RPMI8226 (cell line): Measurements from ENCODE around the gene PIGQ.

Experiments
- DNase-seq: peaks from one replicate; pipeline ENCODE4 v3.0.0-alpha.2; 2015

PIGQ gene

DNA sequence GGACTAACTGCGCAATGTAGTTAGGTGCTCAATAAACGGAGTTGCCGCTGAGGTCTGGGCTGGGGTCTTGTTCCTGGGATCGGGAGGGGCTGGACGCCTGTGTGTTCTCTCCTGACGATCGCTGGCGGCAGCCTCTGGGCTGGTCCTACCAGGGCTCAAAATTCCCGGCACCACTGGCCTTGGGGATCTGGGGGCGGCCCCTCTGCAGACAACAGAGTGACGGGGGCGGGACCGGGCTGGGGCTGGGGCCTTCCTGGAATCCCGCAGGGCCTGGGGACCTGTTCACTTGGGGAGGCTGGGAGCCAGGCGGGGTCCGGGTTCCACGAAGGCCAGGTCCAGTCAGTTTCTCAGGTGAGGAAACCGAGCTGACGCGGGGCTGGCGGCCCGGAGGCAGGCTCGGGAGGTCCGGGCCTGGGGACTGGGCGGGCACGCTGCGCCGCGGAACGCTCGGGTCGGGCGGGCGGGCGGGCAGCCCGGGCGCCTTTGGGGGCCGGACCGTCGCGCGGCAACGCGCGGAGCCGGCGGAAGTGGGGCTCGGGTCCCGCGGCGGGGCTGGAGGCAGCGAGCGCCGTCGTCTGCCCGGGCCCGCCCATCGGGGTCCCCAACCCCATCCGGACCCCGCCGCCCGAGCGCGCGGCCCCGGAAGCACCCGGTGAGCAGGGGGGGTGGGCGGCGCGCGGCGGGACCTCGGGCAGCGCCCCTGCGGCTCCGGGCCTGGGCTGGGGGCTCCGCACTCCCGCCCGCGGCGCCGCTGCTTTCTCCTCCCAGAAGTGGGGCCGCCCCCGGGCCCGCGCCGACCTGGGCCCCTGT lies at the start of gene PIGQ:
TSS of gene PIGQ (plus strand) at position 524 of the 810 bp plus-strand sequence. CDS start 4,107 bp downstream, outside the sequence.
- DNase-seq = peak; percentile 82

DNA sequence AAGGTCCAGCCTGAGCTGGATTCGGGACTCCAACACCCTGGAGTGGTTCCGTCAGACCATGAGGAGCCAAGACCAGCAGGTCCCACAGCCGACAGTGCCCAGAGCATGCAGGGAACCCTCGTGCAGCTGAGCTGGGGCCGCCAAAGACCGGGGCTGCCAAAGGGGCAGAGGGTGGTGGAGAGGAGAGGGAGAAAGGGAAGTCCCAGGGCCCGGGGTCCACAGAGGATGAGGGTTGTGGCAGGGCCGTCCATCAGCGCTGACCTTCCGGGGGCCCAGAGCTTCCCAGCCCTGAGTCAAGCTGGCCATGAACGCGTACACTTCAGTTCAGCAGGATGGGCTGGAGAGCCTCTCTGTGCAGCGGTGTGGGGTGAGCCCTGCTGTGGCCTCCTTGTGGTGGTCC lies 48.9 kb upstream of the PIGQ start:
- no peak for DNase-seq

DNA sequence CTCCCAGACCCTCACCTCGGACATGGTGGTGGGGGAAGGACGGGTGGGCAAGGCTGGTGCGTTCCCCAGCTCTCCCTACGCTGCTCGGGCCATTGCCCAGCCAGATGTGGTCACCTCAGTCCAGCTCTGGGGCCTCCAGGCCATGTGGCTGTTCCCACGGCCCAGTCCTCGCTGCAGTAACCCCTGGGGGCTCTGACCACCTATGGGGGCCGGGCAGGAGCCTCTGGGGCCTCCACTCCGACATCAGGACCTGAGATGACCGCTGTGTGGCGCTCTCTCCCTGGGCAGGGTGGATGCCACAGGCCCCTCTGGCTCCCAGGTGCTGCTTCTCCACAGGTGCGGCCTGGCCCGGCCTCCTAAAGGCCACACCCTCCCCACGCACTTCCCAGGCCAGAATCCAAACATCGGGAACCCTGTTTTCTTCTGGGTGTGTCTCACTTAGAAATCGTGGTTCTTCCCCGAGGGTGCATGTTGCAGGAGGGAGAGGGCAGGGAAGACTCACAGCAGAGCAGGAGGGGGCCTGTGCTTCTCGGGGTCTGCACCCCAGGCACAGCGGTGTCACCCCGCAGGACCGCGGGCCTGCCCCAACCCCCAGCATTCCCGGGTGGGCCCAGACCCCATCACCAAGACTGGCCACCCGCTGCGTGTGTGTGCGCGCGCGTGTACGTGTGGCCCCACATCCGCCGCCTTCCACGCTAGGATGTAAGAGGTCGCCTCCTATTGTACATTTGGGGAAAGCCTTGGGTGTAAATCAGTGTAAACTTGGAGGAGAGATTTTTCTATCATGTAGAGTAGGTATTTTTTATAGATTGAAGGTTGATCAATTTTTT lies 48.2 kb upstream of the PIGQ start:
- DNase-seq = no peak

DNA sequence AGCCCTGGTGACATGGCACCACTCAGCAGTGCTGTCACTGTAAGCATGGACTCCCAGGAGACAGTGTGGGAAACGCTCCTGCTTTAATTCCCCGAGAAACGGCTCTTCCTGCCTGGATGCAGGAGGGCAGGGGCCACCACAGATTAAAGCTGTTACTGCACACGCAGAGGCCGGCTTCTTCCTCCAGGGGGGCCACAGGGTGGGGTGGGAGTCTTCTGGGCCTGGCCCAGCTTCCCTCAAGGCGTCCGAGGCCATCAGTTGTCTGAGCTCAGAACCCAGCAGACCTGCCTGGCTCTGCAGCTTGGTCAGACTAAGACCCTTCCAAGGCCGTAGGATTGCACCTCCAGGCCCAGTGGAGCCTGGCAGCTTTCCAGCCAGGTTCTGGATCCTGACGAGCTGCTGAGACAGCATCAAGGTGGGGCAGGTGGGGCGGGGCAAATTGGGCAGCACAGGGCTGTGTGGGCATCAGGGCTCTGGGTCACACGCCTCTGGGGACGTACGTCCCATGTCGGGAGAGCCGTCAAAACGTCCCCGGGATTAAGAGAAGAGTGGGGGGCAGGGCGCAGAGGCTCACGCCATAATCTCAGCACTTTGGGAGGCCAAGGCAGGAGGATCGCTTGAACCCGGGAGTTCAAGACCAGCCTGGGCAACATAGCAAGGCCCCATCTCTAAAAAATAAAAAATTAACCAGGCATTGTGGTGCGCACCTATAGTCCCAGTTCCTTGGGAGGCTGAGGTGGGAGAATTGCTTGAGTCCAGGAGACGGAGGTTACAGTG lies 47.3 kb upstream of the PIGQ start:
- DNase-seq = no peak

DNA sequence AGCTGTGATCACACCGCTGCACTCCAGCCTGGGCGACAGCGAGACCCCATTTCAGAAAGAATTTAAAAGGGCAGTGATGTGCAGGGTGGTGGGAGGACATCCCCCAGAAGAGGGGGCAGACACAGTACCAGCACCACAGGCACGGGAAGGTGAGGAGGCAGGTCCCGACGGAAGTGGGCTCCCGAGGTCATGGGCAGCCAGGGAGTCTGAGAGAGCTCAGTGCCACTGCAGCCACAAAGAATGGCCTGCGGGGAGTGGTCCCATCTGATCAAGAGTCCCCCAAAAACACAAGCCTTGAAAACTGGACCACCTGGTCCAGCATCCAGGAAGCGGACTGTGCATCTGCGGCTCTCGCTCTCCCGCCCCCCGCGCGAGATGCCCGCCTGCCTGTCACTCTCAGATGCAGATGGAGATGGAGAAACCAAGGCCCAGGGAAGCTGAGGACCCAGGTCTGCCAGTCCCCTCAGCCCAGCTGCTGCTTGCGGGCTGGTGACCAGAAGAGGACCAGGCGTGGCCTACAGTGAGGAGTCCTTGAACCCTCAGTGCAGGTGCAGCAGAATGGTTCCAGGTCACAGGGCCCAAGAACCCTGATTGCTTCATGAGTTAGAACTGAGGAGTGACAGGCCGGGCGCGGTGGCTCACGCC lies 46.5 kb upstream of the PIGQ start:
- no peak for DNase-seq

DNA sequence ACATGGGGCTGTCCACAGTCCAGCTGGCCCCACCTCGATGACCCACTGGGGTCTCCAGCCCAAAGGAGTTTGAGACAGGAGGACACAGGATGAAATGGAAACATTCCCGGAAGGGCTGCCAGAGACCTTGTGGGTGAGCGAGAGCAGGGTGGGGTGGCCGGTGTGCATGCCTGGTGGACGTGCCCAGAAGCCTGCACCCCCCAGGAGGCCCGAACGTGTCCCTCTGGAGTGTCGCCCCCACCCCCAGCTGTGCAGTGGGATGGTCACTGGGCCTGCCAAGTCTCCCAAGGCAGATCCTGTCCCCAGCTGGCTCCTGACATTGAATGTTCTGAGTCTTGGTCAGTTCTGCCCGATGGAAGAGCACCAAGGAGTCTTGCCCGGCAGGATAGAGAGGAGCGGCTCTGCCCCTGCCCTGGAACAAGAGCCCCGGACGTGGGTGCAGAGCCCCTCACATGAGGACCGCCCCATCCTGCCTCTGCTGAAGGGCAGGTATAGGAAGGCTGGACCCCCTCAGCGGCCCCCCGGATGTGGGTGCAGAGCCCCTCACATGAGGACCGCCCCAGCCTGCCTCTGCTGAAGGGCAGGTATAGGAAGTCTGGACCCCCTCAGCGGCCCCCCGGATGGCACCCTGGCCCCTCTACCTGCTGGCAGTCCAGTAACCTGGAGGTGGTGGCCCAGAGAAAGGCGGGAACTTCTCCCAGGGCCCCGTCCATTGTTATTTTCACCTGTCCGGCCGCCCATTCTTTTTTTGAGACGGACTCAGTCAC lies 45.3 kb upstream of the PIGQ start:
- DNase-seq = no peak

DNA sequence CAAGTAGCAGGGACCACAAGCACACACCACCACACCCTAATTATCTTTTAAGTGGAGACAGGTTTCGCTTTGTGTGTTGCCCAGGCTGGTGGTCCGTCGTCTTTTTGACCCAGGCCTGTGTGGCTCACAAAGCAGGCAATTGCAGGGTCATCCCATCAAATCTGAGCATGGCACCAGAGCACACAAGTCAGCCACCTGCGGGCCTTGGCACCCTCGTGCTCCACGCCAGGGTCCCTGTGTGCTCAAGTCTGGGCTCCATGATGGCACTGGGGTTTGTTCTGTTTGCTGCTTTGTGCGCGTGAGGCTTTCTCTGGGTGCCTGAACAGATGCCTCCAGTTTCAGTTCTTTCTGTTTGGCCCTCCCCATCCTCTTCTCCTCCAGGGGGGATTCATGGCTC lies 44.6 kb upstream of the PIGQ start:
- DNase-seq = no peak

DNA sequence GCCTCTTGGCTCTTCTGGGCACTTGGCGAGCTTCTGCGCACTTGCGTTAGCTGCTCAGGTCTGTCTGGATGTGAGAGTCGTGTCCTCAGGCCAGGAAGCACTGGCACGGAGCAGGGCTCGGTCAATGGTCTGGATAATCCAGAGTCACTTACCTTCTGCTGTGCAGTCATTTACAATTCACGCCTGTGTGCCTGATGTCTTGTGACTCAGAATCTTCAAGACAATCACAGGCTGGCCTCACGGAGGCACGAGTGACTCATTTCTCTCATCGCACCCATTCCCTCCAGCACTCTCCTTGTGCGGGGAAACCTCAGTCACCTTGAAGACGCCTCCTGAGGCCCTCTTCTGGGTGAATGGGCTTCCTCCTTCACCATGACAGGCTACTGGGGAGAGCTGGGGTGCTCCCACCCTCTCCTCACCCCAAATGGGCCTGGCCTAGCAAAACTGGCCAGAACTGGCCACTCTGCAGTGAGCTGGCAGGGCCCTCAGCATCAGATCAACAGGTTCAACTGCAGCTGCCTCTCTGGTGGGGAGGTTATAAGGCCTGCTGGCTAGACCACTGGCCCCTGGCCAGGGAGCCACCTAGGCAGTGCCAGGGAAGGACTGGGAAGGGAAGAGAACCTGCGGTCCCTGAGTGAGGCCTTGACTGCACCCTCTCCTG lies 44.1 kb upstream of the PIGQ start:
- peak; percentile 37 for DNase-seq

DNA sequence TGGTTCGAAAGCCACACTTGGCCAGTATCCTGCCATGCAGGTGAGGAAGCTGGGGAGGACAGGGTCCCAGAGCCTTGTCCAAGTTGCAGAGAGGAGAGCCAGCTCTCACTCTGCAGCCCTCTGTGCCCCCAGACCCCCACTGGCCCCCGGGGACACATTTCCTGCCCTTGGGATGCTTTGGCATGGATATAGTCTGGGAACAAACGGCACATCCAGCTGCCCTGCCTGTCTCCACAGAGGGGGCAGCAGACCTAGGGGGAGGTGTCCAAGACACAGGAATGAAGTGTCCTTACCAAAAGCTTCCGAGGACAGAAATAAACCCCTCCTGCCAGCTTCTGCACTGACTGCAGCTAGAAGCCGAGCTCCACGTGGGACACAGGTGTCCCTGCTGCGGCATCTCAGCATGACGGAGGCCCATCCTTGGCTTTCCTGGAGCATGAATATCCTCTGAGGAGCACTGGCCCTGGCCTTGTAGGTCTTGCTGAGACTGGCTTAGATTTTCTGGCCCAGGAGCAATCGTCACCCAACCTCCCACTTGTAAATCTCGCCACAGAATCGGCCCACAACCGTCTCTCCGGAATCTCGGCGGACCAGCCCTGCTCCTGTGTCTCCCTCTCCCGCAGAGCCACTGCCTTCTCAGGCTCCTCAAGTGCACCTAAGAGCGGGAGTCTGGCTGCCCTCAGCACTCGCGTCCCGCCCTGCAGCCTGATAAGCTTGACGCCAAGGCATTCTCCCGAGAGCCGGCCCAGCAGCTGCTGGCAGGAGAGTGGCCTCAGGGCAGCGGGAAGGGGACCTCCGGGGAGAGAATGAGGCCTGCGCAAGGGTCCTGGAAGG lies 43.4 kb upstream of the PIGQ start:
- peak; percentile 57 for DNase-seq

DNA sequence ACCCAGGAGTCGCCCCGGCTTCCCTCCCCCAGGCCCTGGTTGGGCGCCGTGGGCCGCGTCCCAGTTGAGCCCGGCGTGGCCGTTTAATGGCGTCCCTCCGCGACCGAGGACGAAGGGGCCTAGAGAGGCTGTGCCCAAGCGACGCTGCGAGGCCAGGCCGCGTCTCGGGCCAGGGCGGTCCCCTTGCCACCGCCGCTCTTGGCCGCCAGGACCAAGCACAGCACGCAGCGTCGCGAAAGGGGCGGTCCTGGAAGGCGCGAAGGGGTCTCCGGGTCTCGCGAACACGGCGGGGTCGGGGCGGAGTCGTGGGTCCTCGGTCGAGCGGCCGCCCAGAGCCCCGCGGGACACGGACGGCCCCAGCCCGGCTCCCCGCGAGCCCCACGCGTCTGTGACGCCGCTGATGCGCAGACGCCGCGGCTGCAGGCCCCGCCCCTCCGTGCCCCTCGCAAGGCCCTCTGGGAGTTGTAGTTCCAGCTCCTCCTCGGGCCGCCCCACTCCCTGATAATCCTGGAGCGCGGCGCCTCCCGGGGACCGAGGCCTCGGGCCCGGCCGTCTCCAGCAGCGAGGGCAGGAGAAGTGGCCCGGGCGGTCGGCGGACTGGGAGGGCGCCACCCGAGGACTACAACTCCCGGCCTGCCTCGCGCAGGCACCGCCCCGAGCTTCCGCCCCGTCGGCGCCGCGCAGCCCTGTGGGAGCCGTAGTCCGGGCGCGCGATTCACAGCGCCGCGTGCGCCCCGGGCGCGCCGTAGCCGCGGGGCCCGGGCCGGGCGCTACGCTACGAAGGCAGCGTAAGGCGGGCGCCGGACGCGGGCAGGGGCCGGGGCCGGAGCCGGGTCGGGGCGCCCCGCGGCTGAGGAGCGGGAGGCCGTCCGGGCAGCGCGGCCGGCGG lies 42.5 kb upstream of the PIGQ start, which contains the start of gene CAPN15:
TSS of gene CAPN15 (plus strand) at position 698 of the 889 bp plus-strand sequence. CDS start 19,127 bp downstream, outside the sequence.
- DNase-seq = peak; percentile 94

DNA sequence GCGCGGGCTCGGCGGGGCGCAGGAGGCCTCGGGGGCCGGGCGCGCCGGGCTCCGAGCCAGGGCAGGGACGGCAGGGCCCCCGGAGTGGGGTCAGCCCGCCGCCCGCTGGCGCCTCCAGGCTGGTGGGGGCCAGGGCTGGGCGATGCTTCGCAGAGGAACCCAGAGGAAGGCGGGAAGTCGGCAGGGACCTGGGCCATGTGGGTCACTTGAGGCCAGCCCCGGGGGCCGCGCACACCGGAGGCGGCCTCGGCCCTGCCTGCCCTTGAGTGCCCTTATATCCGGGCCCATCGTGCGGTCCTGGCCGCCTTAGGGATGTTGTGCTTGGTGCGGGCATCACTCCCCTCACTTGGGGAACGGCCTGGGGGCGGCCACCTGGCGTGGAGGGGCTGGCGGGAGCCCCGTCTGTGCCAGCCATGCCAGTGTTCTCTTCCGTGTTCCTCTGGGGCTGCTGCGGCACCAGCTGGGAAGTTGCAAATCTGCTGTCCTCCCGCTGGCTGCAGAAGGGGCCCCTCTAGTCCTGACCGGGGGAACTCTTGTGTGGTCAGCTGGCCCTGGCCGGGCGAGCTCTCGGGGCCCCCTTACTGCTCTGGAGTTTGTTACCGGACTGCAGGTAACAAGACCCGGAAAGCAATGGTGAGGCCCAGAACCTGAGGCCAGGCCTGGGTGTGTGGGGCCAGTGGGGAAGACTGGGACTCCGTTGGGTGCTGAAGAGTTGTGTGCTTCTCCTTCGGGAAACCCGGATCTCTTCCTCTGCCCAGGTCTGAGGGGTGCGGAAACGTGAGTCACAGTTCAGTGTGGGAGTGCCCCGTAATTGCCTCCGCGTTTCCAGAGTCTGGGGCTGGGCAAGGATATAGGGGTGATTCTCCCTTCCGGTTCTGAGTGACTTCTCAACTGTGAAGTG lies 41.4 kb upstream of the PIGQ start:
- DNase-seq = peak; percentile 55

DNA sequence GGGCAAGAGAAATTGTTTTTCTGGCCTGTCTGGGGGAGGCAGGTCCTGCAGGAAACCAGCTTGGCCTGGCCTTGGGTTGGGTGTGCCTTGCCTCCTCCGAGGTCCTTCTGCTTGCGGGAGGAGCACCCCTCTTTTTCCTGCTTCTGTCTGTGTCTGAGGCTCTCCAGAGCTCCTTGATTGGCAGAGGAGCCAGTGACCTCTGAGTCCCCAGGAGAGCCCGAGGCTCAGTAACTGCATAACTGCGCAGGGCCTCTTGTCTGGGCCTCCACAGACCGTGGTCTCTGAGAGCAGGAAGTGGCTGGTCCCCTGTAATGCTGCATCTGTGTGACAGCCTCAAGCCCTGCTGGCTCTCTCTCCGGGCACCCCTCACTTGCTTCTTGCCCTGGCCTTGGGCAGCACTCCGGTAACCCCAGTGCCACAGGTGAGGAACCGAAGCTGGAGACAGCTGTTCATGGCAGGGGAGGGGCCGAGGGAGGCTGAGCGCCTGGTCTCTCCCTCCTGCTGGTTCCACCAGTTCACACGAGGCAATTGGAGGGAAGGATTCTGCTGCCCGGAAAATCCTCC lies 40.7 kb upstream of the PIGQ start:
- peak; percentile 62 for DNase-seq

DNA sequence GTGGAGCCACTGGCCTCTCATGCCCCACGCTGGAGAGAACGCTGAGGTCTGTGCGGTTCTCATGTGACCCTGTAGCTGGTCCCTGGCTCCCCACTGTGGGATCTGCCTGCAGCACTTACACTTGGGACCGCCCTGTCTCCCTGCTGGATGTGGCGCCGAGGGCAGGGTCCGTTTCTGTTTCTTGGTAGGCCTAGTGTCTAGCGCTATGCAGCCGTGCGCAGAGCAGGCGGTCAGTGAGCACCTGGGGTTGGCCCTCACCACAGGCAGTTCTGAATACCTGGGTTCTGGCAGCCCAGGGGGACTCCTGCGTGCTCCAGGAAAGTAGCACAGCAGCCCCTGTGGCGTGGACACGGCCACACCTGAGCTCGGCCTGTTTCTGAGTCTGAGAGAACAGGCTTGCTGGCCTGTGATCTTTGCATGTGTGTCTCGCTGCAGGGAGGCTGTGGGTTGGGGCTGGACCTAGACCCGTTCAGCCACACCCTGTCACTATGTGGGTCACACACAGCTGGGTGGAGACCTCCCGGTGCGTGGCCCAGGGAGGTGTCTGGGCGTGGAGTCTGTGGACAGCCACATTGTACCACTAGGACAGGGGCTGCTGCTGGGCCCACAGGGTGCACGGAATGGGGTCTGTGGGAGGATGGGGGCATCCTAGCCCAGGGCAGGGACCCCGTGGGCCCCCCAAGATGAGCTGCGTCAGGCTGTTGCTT lies 39.5 kb upstream of the PIGQ start:
- DNase-seq = no peak

DNA sequence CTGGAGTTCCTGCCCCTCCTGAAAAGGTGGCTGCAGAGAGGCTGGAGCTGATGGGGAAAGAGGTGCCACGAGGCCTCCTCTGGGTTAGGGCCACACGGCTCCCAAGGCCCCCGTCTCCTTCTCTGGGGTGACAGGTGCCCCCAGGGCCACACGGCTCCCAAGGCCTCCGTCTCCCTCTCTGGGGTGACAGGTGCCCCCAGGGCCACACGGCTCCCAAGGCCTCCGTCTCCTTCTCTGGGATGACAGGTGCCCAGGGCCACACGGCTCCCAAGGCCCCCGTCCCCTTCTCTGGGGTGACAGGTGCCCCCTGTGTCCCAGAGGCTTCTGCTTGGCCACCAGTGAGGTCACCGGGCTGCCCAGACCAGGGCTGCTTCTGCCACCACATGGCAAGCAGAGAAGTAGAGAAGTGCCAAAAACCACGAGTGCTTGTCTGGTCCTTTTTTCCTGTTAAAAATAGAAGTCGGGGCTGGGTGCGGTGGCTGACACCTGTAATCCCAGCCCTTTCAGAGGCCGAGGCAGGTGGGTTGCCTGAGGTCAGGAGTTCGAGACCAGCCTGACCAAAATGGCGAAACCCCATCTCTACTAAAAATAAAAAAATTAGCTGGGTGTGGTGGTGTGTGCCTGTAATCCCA lies 38.2 kb upstream of the PIGQ start:
- DNase-seq = peak; percentile 42

DNA sequence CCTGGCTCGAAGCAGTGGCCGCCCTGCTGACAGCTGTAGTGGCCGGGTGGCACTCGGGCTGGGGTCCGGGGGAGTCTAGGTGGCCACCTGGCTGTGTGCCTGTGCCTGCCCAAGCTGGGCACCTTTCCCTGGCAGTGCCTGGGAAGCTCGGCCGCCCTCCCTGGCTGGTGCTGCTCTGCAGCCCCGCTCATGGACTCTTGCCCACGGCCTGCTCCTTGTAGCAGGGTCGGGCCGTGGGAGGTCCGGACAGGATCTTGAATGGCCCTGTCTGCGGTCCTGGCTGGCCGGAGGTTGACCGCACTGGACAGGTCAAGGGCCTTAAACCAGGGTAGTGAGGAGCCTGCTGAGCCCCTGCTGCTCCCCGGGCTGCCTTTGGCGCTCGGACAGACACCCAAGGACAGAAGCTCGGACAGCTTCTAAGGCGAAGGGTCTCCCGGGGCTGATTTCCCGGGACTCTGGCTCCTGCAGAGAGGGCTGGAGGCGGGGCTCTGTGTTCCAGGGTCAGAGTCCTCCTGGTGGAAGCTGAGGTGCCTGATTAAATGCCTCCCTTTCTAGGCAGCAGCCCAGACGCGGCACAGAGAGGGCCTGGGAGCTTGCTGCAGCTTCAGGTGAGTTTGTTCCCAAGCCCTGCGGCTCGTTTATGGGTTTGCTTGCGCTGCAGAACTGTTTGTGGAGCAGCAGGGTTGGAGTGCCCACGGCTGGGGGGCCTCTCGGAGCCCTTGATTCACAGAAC lies 36.2 kb upstream of the PIGQ start:
- no peak for DNase-seq

DNA sequence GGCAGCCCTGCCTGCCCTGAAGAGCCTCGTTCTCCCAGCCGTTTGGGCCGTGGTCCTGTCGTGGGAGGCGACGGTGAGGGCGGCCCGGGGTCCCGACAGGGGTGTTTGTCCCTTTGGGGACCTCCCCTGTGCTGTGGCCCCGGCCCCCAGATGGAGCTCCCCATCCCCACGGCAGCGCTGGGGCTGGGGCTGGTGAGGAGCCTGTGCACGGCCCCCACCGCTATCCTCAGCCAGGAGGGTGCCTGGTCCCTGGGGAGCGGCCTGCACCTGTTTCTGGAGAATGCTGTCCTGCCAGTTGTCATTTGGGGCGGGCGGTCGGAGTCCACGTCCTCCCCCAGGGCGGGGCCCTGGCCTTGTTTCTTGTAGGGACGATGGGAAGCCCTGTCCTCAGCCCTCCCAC lies 35.6 kb upstream of the PIGQ start:
- DNase-seq = no peak
